Islet of Langerhans (tissue), 1 donor: ENCODE measurements around the gene VAV1.
"Not testable (repeated sequence)": the region's sequence is repeated elsewhere in the genome, so short reads cannot be mapped to it uniquely, and the experiment has no call there.

Experiments used
- FAIRE-seq: peaks from one replicate; lab custom pipeline; 2011; peaks lifted over from hg19 to GRCh38; lab: Jason Lieb, UNC

The VAV1 gene

GRCh38 chr19:6761053-6761676, 11.3 kb upstream of the VAV1 start:
- no peak for FAIRE-seq

DNA sequence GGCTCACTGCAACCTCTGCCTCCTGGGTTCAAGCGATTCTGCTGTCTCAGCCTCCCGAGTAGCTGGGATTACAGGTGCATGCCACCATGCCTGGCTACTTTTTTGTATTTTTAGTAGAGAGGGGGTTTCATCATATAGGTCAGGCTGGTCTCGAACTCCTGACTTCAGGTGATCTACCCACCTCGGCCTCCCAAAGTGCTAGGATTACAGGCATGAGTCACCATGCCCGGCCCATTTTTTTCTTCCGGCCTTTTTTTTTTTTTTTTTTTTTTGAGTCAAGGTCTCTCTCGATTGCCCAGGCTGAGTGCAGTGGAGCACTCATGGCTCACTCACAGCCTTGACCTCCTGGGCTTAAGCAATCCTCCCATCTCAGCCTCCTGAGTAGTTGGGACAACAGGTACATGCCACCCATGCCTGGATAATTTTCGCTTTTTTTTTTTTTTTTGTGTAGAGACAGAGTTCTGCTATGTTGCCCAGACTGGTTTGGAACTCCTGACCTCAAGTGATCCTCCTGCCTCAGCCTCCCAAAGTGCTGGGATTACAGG, 10.2 kb upstream of the VAV1 start:
- not testable (repeated sequence) for FAIRE-seq

- no peak for FAIRE-seq
These were observed 6.7 kb upstream of the VAV1 start for GRCh38 chr19:6765738-6766356.

DNA sequence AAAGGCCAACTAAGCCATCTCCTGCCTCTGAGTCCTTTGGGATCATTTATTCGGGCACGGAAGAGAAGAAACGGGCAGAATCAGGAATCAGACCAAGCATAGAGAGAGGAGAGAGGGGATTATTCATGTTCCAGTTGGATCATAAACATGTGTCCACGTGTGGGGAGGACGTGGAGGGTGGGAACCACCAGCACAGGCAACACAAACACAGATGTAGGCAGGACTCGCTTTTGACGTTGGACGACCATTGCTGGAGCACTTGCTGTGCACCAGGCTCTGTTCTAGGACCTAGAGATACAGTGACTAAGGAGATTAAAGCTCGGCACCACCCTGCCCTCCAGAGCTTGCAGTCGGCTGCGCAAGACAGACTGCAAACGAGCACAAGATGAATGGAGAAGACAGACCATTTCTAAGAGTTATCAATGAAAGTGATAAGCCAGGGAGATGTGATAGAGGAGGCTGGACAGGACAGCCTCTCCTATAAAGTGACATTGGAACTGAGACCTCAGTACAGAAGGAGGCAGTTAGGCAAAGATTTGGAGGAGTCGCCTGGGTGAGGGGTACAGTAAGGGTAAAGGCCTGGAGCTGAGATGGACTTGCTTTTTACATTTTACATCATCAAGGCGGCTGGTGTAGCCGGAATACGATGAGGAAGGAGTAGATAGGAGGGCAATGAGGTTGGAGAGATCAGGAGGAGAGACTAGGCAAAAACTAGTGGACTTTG, 6.0 kb upstream of the VAV1 start:
- FAIRE-seq, result no peak

DNA sequence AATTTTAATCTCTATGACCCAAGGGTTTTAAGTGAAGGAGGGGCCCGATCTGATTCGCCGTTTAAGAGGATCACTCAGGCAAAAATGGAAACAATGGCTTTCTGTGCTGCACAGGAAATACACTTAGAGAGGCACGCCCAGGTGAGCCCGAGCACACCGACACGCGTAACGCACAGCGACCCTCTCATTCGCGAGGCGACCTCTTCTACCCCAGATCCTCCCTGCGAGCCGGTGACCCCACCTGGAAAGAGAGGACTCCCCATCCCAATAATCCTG, 5.5 kb upstream of the VAV1 start:
- FAIRE-seq, result no peak

- FAIRE-seq, result no peak
These were observed 4.9 kb upstream of the VAV1 start, which contains the start of gene SH2D3A for GRCh38 chr19:6767357-6768235. TSS of gene SH2D3A (minus strand) at chr19:6767435. CDS start at chr19:6763748, 3,687 bp downstream.

GRCh38 chr19:6768236-6768785, 4.2 kb upstream of the VAV1 start:
- FAIRE-seq, result no peak

- FAIRE-seq, result no peak
These were observed 3.4 kb upstream of the VAV1 start for GRCh38 chr19:6769006-6769619.

DNA sequence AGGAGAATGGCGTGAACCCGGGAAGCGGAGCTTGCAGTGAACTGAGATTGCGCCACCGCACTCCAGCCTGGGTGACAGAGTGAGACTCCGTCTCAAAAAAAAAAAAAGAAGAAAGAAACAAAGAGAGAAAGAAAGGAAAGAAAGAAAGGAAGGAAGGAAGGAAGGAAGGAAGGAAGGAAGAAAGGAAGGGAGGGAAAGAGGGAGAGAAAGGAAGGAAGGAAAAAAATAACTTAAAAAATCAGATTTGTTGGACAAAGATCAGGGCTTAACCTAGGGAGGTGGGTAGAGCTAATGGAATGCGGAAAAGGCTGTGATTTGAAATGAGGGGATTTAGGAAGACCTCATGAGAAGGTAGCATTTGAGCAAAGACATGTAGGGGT, 870 bp upstream of the VAV1 start:
- FAIRE-seq, result not testable (repeated sequence)

DNA sequence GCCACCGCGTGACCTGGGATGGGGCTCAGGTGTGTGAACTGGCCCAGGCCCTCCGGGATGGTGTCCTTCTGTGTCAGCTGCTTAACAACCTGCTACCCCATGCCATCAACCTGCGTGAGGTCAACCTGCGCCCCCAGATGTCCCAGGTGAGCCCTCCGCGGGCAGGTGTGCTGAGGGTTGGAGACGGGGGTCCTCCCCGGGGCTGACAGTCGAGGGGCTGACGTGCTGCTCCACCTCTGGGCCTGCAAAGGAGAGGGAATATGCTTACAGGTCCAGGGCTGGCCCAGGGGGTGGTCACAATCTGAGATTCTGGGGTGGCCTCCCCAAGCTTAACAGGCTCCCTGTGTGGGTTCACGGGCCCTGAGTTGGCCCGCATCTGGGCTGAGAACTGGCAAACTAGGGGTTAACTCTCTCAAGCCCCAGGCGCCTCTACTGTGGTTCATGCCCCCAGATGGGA, 386 bp downstream of the VAV1 start:
- no peak for FAIRE-seq

DNA sequence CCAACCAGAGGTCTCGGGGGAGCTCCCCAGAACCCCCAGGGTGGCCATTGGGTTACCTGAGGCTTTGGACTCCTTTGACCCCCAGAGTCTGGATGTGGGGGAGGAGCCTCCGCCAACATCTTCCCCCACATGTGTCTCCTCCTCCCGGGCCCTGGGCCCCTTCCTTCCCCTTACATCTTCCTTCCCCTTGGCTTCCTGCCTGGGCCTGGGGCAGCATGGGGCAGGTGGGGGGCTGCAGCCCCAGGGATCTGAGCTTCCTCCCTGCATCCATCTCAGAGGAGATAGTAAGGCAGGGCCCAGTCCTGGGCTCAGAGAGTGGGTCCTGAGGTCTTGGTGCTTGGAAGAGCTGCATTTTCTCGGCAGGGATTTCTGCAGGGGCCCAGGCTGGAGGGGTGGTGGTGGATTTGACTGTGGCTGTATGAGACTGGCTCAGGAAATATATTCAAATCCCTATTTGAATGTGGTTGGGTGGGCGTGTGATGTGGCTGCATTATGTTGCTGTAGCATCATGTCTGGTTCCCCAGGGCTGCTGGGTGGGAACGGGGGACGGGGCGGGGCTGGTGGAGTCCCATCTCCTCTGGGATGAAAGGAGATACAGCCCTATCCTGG, 919 bp downstream of the VAV1 start:
- no peak for FAIRE-seq

DNA sequence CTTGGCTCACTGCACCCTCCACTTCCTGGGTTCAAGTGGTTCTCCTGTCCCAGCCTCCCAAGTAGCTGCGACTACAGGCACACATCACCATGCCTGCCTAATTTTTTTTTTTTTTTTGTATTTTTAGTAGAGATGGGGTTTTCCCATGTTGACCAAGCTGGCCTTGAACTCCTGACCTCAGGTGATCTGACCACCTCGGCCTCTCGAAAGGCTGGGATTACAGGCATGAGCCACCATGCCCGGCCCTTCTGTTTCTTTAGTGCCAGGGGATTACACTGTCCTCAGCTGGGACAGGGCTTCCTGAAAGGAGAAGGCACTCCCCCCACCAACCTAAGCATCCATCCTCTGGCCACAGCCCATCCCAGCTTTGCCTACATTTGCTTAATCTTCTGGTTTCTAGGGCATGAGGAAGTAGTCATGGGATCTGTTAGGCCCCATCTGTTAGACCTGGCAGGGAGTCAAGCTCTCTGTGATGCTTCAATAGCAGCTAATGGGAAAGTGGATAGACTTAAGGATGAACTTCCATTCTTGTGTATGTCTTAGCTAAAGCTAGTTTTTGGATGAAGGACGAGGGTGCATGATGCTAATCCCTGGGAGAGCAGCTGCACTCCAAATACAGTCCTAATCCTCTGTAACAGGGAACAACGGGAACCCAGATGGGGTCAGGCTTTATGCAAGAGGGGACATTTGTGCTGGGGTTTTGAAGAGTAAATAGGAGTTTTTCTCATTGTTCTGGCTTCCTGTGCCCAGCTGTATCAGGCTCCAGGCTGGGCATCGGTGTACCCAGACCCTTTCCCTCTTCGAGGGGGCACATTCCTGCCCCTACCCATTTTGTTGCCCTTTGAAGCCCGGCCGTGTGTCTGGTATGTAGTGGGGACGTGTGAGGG, 2.6 kb downstream of the VAV1 start:
- FAIRE-seq, result no peak

DNA sequence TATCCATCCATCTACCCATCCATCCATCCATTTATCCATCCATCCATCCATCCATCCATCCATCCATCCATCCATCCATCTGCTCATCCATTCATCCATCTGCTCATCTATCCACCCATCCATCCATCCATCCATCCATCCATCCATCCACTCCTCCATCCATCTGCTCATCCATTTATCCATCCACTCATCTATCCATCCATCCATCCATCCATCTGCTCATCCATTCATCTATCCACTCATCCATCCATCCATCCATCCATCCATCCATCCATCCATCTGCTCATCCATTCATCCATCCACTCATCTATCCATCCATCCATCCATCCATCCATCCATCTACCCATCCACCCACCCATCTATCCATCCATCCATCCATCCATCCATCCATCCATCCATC, 3.5 kb downstream of the VAV1 start:
- not testable (repeated sequence) for FAIRE-seq

DNA sequence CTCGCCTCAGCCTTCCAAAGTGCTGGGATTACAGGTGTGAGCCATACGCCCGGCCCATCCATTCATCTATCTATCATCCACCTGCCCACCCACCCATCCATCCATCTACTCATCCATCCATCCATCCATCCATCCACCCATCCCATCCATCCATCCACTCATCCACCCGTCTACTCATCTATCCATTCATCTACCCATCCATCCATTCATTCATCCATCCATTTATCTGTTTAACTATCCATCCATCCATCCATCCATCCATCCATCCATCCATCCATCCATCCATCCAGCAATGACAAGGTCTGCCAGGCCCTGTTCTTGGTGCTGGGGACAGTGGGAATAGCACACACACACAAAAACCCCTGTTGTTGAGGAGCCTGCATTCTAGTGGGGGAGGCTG, 4.5 kb downstream of the VAV1 start:
- FAIRE-seq, result no peak

GRCh38 chr19:6777434-6777833, 4.9 kb downstream of the VAV1 start:
- no peak for FAIRE-seq

GRCh38 chr19:6778386-6778785, 5.9 kb downstream of the VAV1 start:
- FAIRE-seq, result no peak

DNA sequence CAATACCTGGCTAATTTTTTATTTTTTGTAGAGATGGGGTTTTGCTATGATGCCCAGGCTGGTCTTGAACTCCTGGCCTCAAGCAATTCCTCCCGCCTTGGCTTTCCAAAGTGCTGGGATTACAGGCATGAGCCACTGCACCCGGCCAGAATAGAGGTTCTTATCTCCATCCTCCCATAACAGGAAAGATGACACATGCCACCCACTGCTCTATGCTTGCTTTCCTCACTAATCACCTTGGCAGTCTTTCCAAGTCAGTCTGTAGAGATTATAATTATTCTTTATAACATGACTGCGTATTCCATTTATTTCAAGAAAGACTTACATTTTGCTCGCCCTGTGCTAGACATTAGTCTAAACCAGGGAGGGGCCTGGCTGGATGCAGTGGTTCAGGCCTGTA, 6.7 kb downstream of the VAV1 start:
- FAIRE-seq, result no peak

GRCh38 chr19:6787393-6787792, 14.9 kb downstream of the VAV1 start:
- no peak for FAIRE-seq

GRCh38 chr19:6788896-6789295, 16.4 kb downstream of the VAV1 start:
- no peak for FAIRE-seq
